Measurements from ENCODE around the gene STAT3. TPM values are rescaled to one million over a fixed set of nuclear protein-coding genes. Genes with fewer than 3 reads are reported as not detected.

STAT3 gene
- total and polyA plus RNA-seq, 9 of the 15 experiments (the other 6 are each of a cell fraction or from before 2014, with no cell fraction given), result 90.0 to 179 (median 114) TPM

- TF ChIP-seq FOXA1 (IDR thresholded peaks at IDR 0.05; ENCODE audit: borderline replicate concordance) (no peak), ILK (tag; IDR thresholded peaks at IDR 0.05; ENCODE audit: borderline replicate concordance, low read depth) (no peak), ZNF384 (IDR thresholded peaks at IDR 0.05; ENCODE audit: low read depth, low read length) (no peak), RNF2 (IDR thresholded peaks at IDR 0.05) (0 out of 2 replicates have a peak, but pooled peaks have one; percentile 24), TSC22D4 (tag; IDR thresholded peaks at IDR 0.05) (no peak), KLF10 (CRISPR knock-in tag; IDR thresholded peaks at IDR 0.05) (no peak), HES1 (IDR thresholded peaks at IDR 0.05; ENCODE audit: low read depth) (no peak), CBX8 (IDR thresholded peaks at IDR 0.05; ENCODE audit: borderline replicate concordance, extremely low read depth, low read depth, low read length, poor library complexity, severe bottlenecking) (no peak), POLR2A (conservative IDR thresholded peaks at IDR 0.05) (peak; percentile 76; the same call in 1 of the 2 replicates), TAF1 (IDR thresholded peaks at IDR 0.05; ENCODE audit: control insufficient read depth, extremely low read depth, insufficient read depth, low read length, severe bottlenecking) (peak; percentile 62), ZKSCAN1 (IDR thresholded peaks at IDR 0.05; ENCODE audit: low read depth, low read length) (0 out of 2 replicates have a peak, but pooled peaks have one; percentile 24), TCF3 (CRISPR knock-in tag; IDR thresholded peaks at IDR 0.05) (no peak), SMARCA5 (IDR thresholded peaks at IDR 0.05) (no peak), SP1 (CRISPR knock-in tag; IDR thresholded peaks at IDR 0.05) (no peak), BRF2 (IDR thresholded peaks at IDR 0.05; ENCODE audit: borderline replicate concordance, insufficient read depth, insufficient read length) (no peak)
- TF ChIP-seq, protein P1, sequence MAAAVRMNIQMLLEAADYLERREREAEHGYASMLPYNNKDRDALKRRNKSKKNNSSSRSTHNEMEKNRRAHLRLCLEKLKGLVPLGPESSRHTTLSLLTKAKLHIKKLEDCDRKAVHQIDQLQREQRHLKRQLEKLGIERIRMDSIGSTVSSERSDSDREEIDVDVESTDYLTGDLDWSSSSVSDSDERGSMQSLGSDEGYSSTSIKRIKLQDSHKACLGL (CRISPR knock-in tag; IDR thresholded peaks at IDR 0.05; ENCODE audit: borderline replicate concordance, poor library complexity, severe bottlenecking), result no peak
- TF ChIP-seq, protein P2, sequence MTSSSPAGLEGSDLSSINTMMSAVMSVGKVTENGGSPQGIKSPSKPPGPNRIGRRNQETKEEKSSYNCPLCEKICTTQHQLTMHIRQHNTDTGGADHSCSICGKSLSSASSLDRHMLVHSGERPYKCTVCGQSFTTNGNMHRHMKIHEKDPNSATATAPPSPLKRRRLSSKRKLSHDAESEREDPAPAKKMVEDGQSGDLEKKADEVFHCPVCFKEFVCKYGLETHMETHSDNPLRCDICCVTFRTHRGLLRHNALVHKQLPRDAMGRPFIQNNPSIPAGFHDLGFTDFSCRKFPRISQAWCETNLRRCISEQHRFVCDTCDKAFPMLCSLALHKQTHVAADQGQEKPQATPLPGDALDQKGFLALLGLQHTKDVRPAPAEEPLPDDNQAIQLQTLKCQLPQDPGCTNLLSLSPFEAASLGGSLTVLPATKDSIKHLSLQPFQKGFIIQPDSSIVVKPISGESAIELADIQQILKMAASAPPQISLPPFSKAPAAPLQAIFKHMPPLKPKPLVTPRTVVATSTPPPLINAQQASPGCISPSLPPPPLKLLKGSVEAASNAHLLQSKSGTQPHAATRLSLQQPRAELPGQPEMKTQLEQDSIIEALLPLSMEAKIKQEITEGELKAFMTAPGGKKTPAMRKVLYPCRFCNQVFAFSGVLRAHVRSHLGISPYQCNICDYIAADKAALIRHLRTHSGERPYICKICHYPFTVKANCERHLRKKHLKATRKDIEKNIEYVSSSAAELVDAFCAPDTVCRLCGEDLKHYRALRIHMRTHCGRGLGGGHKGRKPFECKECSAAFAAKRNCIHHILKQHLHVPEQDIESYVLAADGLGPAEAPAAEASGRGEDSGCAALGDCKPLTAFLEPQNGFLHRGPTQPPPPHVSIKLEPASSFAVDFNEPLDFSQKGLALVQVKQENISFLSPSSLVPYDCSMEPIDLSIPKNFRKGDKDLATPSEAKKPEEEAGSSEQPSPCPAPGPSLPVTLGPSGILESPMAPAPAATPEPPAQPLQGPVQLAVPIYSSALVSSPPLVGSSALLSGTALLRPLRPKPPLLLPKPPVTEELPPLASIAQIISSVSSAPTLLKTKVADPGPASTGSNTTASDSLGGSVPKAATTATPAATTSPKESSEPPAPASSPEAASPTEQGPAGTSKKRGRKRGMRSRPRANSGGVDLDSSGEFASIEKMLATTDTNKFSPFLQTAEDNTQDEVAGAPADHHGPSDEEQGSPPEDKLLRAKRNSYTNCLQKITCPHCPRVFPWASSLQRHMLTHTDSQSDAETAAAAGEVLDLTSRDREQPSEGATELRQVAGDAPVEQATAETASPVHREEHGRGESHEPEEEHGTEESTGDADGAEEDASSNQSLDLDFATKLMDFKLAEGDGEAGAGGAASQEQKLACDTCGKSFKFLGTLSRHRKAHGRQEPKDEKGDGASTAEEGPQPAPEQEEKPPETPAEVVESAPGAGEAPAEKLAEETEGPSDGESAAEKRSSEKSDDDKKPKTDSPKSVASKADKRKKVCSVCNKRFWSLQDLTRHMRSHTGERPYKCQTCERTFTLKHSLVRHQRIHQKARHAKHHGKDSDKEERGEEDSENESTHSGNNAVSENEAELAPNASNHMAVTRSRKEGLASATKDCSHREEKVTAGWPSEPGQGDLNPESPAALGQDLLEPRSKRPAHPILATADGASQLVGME (CRISPR knock-in tag; IDR thresholded peaks at IDR 0.05), result no peak
- TF ChIP-seq, protein P3, sequence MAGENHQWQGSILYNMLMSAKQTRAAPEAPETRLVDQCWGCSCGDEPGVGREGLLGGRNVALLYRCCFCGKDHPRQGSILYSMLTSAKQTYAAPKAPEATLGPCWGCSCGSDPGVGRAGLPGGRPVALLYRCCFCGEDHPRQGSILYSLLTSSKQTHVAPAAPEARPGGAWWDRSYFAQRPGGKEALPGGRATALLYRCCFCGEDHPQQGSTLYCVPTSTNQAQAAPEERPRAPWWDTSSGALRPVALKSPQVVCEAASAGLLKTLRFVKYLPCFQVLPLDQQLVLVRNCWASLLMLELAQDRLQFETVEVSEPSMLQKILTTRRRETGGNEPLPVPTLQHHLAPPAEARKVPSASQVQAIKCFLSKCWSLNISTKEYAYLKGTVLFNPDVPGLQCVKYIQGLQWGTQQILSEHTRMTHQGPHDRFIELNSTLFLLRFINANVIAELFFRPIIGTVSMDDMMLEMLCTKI (IDR thresholded peaks at IDR 0.05; ENCODE audit: partially characterized antibody), result no peak
These were observed 99.2 kb downstream of the STAT3 start (continued) for GRCh38 chr17:42288803-42289610.
